Vagina (tissue), 2 donors: ENCODE data around the gene TNNI3.

Source experiments
- CTCF ChIP-seq, 3 experiments: fragments of 450-650 bp in 2 of 3; fragments of 200-600 bp in 1 of 3; sonication (generic) in 1 of 3; IDR thresholded peaks; one replicate each; pipeline ENCODE4 v1.5.1; 2017 to 2019; ENCODE audit warnings: antibody characterized with exemption in 3 of 3, mild to moderate bottlenecking in 2 of 3, moderate library complexity in 2 of 3
- POLR2A ChIP-seq, 2 donors: fragments of 450-650 bp; IDR thresholded peaks; one replicate each; pipeline ENCODE4 v1.6.1; 2017; ENCODE audit warnings: antibody characterized with exemption in 2 of 2, mild to moderate bottlenecking in 2 of 2, moderate library complexity in 2 of 2
- POLR2AphosphoS5 ChIP-seq, 2 donors: sonication (generic); formaldehyde crosslinking; IDR thresholded peaks; one replicate each; pipeline ENCODE4 v1.9.0; 2017; ENCODE audit warnings: antibody characterized with exemption in 2 of 2, mild to moderate bottlenecking in 2 of 2, low read depth in 1 of 2; ENCODE audit not compliant: insufficient read depth in 1 of 2

DNA sequence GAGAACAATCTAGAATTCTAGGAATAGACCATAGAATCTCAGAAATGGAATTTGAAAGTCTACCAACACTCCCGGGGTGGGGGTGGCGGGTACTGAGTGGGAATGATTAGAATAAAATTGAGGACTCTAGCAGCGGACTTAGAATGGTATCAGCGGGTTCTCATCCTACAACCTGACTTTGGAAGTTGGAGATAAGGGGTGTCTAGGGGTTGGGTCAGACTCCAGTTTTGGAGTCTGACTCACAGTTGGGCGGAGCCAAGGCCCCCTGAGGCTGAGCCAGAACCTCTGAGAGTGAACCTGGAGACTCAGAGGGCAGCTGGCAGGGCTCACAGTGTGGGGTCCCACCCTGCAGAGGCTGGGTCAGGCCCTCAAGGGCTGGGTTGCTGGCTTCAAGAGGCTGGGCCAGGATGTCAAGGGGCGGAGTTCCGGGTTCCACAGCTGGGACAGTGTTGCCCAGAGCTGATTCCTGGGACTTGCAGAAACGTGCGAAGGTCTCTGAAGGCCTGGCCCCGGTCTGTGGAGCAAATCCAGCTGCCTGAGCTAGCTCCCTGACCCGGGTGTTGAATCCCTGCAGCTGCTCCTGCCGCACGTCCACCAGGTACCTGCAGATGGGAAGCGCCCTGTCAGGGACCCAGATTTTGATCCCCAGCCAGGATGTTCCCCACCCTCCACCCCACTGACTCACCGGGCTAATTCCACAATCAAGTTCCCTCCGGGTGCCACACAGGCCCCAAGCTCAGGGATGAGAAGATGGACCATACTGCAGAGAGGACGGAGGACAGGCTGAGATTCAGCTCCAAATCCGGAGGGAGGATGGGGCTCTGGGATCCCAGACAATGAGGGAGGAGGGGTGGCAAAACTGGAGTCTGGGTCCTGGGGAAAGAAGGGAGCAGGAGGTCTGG, 1.6 kb upstream of the TNNI3 start:
- TF ChIP-seq CTCF (IDR thresholded peaks at IDR 0.05) (no peak), POLR2AphosphoS5 (IDR thresholded peaks at IDR 0.05; ENCODE audit: insufficient read depth in 1 of 2, low read depth in 1 of 2) (no peak), POLR2A (IDR thresholded peaks at IDR 0.05) (no peak)
